Spinal cord (tissue), 10 donors: Measurements from ENCODE around the gene ZMYND19. TPM values are rescaled to one million over a fixed set of nuclear protein-coding genes. Genes with fewer than 3 reads are reported as not detected.

Experiments
- DNase-seq, 6 donors: peaks; one replicate each; pipeline versions ENCODE4 v3.0.0 to v3.0.0-alpha.2; 2013 to 2015; ENCODE audit warnings: low spot score in 6 of 6, low read depth in 4 of 6
- H3K27ac ChIP-seq: one replicate; pipeline ENCODE4 v1.5.1; 2013; ENCODE audit warnings: low read depth, low read length, control low read depth
- H3K27me3 ChIP-seq: one replicate; pipeline ENCODE4 v1.6.1; 2013; ENCODE audit warnings: low read length; ENCODE audit not compliant: control insufficient read depth, insufficient read depth
- H3K36me3 ChIP-seq: one replicate; pipeline ENCODE4 v1.6.1; 2013; ENCODE audit warnings: low read length; ENCODE audit not compliant: control insufficient read depth, insufficient read depth
- H3K4me1 ChIP-seq: one replicate; pipeline ENCODE4 v1.6.1; 2013; ENCODE audit warnings: low read length; ENCODE audit not compliant: control insufficient read depth, insufficient read depth
- H3K4me3 ChIP-seq: one replicate; pipeline ENCODE4 v1.5.1; 2013; ENCODE audit warnings: low read depth, low read length, control low read depth
- H3K9me3 ChIP-seq: one replicate; pipeline ENCODE4 v1.6.1; 2013; ENCODE audit warnings: low read length; ENCODE audit not compliant: control insufficient read depth, insufficient read depth
- WGBS: methylation state at CpG from one replicate; pipeline ENCODE4 v1.1.5; 2013; ENCODE audit warnings: missing lambda C conversion rate; ENCODE audit not compliant: insufficient coverage; 5-methylcytosine and 5-hydroxymethylcytosine counted together
- polyA plus RNA-seq, 2 donors: library from polyadenylated mRNA; unstranded; fragments of 120-200 nt; gene quantifications; one replicate each; pipeline ENCODE4 v1.2.1, GENCODE V29; 2013; ENCODE audit not compliant: insufficient read length in 2 of 2
- total RNA-seq, 2 donors: library from RNA; depleted of rRNA in 1 of 2; stranded (reverse); fragments of 120-200 nt in 1 of 2; fragments of >200 nt in 1 of 2; gene quantifications; one replicate each; pipeline versions ENCODE4 v1.2.3 to v1.2.4, GENCODE V29; 2013 to 2014
- donor health status: healthy.

ZMYND19 gene
- total and polyA plus RNA-seq, 4 donors, result 10.2 to 41.8 (median 34.2) TPM

DNA sequence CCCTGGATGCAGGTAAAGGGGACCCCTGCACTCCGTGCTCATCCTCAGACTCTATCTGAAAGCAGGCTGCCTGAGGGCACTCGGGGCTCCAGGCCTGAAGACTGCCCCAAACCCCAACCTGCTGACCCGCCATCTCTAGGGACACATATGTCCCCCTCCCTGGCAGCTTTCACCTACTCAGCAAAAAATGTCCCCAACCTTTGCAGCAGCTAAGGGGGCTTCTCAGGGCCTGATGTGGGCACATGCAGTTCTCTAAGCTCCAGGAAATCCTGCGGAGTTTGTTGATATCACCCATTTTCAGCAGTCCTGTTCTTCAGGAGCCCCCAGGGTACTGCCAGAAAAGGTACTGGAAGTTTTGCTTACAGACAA, 9.4 kb downstream of the ZMYND19 start:
- H3K36me3 ChIP-seq, result peaks cover 71% of the 10 kb centered on the region
- H3K27me3 ChIP-seq, result no peaks in the 10 kb centered on the region
- peaks cover 36% of the 10 kb centered on the region for H3K4me1 ChIP-seq
- DNase-seq, result no peak
- no peak overlapping the region for H3K4me3 ChIP-seq
- no peaks in the 10 kb centered on the region for H3K9me3 ChIP-seq
- WGBS, result 93% methylated on average over 4 of the region's 4 CpGs
- no peak overlapping the region for H3K27ac ChIP-seq

GRCh38 chr9:137580209-137580953, 9.9 kb downstream of the ZMYND19 start:
- whole genome bisulfite sequencing, result 60% methylated on average over 23 of the region's 23 CpGs
- Histone ChIP-seq H3K36me3 (peaks cover 71% of the 10 kb centered on the region), H3K27me3 (no peaks in the 10 kb centered on the region), H3K4me3 (no peak overlapping the region), H3K27ac (no peak overlapping the region), H3K4me1 (peaks cover 36% of the 10 kb centered on the region), H3K9me3 (no peaks in the 10 kb centered on the region)
- DNase-seq, result peak in 1 of 6 donors; percentile 48

DNA sequence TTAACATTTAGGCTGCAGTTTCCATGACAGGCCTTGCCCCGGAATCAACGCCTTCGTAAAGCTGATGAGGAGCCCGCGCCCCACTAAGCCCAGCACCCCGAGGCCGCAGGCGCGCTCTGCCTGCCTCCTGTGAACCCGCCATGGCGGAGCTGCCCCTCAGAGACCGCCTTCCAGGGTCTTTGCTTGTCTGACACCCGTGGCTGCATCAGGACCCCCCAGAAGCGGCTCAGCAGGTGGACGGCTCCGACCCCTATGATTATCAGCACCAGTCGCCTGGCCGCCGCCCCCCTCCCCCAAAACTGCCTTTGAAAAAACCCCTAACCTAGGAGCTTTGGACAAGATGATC, 11.1 kb downstream of the ZMYND19 start:
- H3K27ac ChIP-seq, result peak overlapping the region; percentile 71
- peaks cover 36% of the 10 kb centered on the region for H3K4me1 ChIP-seq
- H3K9me3 ChIP-seq, result no peaks in the 10 kb centered on the region
- 20% methylated on average over 12 of the region's 19 CpGs for WGBS
- H3K27me3 ChIP-seq, result no peaks in the 10 kb centered on the region
- no peak for DNase-seq
- H3K4me3 ChIP-seq, result peak overlapping the region; percentile 53
- peaks cover 71% of the 10 kb centered on the region for H3K36me3 ChIP-seq

DNA sequence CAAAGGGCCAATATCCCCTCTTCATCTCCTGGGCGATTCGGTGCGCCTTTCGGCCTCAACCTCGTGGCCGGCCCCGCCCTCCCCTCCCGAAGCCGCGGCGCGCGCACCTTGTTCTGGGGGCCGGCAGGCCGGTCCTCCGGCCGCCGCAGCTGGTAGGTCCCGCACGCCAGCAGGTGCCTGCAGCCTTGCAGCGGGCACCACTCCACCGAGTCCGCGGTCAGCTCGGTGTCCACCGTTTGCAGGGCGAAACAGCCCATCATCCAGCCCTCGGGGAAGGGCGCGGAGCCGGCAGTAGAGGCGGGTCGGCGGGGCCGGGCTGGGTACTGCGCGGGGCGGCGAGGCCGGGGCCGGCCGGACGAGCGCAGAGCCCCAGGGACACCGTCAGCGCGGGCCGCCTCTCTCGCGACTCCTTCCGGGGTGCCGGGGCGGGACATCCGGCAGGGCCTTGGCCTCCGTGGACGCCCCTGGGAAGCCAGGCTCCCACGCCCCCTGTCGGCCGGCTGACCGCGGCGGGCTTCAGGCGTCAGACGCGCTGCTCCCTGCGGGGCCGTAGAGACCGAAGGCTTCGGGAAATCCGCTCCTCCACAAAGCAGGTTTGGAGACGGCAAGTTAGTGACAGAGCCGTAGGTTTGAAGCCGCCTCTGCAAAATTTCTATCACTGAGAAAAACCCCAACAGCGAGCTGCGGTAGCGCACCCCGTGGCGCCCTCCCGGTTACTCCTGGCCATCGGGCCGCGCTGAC, 11.6 kb downstream of the ZMYND19 start, which contains the start of gene DPH7:
TSS of gene DPH7 (minus strand) at position 408 of the 741 bp plus-strand sequence. CDS start at position 260, 148 bp downstream.
- H3K4me3 ChIP-seq, result peak within 1 kb of the TSS; percentile 53
- H3K27ac ChIP-seq, result peak within 1 kb of the TSS; percentile 71
- H3K9me3 ChIP-seq, result no peaks in the 10 kb centered on the region
- peaks cover 31% of the 10 kb centered on the region for H3K4me1 ChIP-seq
- H3K27me3 ChIP-seq, result no peaks in the 10 kb centered on the region
- DNase-seq, result peak; percentile 81 to 98 (median 92)
- under 1% methylated on average over 82 of the region's 82 CpGs for WGBS
- peaks cover 71% of the 10 kb centered on the region for H3K36me3 ChIP-seq

GRCh38 chr9:137575716-137576411, 14.4 kb downstream of the ZMYND19 start:
- no peak for DNase-seq
- WGBS, result 88% methylated on average over 11 of the region's 12 CpGs
- no peaks in the 10 kb centered on the region for H3K9me3 ChIP-seq
- H3K27ac ChIP-seq, result no peak overlapping the region
- H3K4me3 ChIP-seq, result no peak overlapping the region
- no peaks in the 10 kb centered on the region for H3K27me3 ChIP-seq
- H3K36me3 ChIP-seq, result peaks cover 60% of the 10 kb centered on the region
- peaks cover 30% of the 10 kb centered on the region for H3K4me1 ChIP-seq

DNA sequence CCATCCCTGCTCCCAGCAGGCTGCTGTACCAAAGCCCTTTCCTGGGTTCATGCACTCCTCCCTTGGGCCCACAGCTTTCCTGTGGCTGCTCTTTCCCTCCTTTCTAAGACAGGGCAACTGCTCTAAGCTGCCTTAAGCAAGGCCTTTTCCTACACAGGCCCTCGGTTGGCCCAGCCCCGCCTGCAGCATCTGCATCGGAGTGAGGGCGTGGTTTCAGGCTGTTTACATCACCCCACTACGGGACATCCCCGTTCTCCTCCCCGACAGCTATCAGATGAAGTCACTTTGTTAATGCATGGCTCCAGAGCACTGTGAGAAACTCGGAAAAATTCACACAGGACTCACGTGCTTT, 15.0 kb downstream of the ZMYND19 start:
- Histone ChIP-seq H3K9me3 (no peaks in the 10 kb centered on the region), H3K36me3 (peaks cover 60% of the 10 kb centered on the region), H3K27me3 (no peaks in the 10 kb centered on the region), H3K4me1 (peaks cover 27% of the 10 kb centered on the region), H3K4me3 (no peak overlapping the region), H3K27ac (no peak overlapping the region)
- no peak for DNase-seq
- 90% methylated on average over 9 of the region's 9 CpGs for WGBS

- H3K36me3 ChIP-seq, result peaks cover 67% of the 10 kb centered on the region
- H3K27me3 ChIP-seq, result no peaks in the 10 kb centered on the region
- DNase-seq, result no peak
- peaks cover 18% of the 10 kb centered on the region for H3K4me1 ChIP-seq
- no peaks in the 10 kb centered on the region for H3K9me3 ChIP-seq
- no peak overlapping the region for H3K4me3 ChIP-seq
- WGBS, result 93% methylated on average over 9 of the region's 10 CpGs
- H3K27ac ChIP-seq, result no peak overlapping the region
These were observed 16.1 kb downstream of the ZMYND19 start for GRCh38 chr9:137574192-137574591.

GRCh38 chr9:137570566-137570965, 19.7 kb downstream of the ZMYND19 start:
- WGBS, result 98% methylated on average over 3 of the region's 3 CpGs
- no peak for DNase-seq
- H3K36me3 ChIP-seq, result peaks cover 61% of the 10 kb centered on the region

GRCh38 chr9:137569609-137570203, 20.6 kb downstream of the ZMYND19 start:
- H3K36me3 ChIP-seq, result peaks cover 56% of the 10 kb centered on the region
- WGBS, result 96% methylated on average over 5 of the region's 5 CpGs
- H3K9me3 ChIP-seq, result no peaks in the 10 kb centered on the region
- no peak for DNase-seq
- no peak overlapping the region for H3K4me3 ChIP-seq
- no peaks in the 10 kb centered on the region for H3K27me3 ChIP-seq
- H3K27ac ChIP-seq, result no peak overlapping the region
- H3K4me1 ChIP-seq, result no peaks in the 10 kb centered on the region

More at GRCh38 chr9:137570566-137570965, 19.7 kb downstream of the ZMYND19 start:
- Histone ChIP-seq H3K4me1 (no peaks in the 10 kb centered on the region), H3K9me3 (no peaks in the 10 kb centered on the region), H3K4me3 (no peak overlapping the region), H3K27ac (no peak overlapping the region), H3K27me3 (no peaks in the 10 kb centered on the region)
